Measurements from ENCODE around the gene SHISA5.
A peak's percentile ranks its signal among the peaks of the same experiment; 100 is the strongest.

Gene SHISA5

DNA sequence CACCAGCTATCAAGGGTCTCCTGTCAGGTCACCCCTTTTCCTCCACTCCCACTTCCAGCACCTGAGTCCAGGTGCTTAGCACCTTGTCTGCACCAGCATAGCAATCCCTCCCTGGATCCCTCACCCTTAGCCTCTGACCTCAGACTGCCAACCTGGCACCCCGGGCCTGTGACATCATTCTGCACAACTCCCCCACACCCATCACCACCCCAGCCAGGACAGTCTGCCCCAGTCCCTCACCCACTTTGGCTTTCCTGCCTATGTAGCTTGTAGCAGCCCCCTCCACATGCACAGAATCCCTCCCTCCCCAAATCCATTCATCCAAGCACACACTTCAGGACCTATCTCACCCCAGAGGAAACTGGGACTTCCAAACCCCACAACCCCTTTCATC, 73.3 kb downstream of the SHISA5 start:
- peak overlapping the region; percentile 92 for H3K27ac ChIP-seq (ENCODE audit: poor library complexity, severe bottlenecking)
- no peaks in the 10 kb centered on the region for H3K9me3 ChIP-seq (ENCODE audit: severe bottlenecking)
- H3K27me3 ChIP-seq (ENCODE audit: insufficient read depth, poor library complexity, severe bottlenecking), result no peaks in the 10 kb centered on the region
- TF ChIP-seq, protein P1, sequence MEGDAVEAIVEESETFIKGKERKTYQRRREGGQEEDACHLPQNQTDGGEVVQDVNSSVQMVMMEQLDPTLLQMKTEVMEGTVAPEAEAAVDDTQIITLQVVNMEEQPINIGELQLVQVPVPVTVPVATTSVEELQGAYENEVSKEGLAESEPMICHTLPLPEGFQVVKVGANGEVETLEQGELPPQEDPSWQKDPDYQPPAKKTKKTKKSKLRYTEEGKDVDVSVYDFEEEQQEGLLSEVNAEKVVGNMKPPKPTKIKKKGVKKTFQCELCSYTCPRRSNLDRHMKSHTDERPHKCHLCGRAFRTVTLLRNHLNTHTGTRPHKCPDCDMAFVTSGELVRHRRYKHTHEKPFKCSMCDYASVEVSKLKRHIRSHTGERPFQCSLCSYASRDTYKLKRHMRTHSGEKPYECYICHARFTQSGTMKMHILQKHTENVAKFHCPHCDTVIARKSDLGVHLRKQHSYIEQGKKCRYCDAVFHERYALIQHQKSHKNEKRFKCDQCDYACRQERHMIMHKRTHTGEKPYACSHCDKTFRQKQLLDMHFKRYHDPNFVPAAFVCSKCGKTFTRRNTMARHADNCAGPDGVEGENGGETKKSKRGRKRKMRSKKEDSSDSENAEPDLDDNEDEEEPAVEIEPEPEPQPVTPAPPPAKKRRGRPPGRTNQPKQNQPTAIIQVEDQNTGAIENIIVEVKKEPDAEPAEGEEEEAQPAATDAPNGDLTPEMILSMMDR (IDR thresholded peaks at IDR 0.05; ENCODE audit: poor library complexity, severe bottlenecking), result no peak
- DNase-seq (ENCODE audit: low spot score) (peak; percentile 33), ATAC-seq (ENCODE audit: low read depth) (no peak)
- peaks cover 62% of the 10 kb centered on the region for H3K4me1 ChIP-seq (ENCODE audit: insufficient read depth, poor library complexity, severe bottlenecking)
- H3K36me3 ChIP-seq (ENCODE audit: low read depth), result peaks cover 40% of the 10 kb centered on the region
- no peak overlapping the region for H3K4me3 ChIP-seq (ENCODE audit: severe bottlenecking)

GRCh38 chr3:48429960-48430707, 73.8 kb downstream of the SHISA5 start, which contains the start of gene PLXNB1:
Gene PLXNB1 (minus strand): TSS chr3:48430086. CDS start chr3:48424611, 5,475 bp downstream.
- DNase-seq (ENCODE audit: low spot score), result peak; percentile 96
- H3K27me3 ChIP-seq (ENCODE audit: insufficient read depth, poor library complexity, severe bottlenecking), result no peaks in the 10 kb centered on the region
- H3K4me3 ChIP-seq (ENCODE audit: severe bottlenecking), result peak within 1 kb of the TSS; percentile 84
- peaks cover 46% of the 10 kb centered on the region for H3K36me3 ChIP-seq (ENCODE audit: low read depth)
- peak within 1 kb of the TSS; percentile 92 for H3K27ac ChIP-seq (ENCODE audit: poor library complexity, severe bottlenecking)
- H3K4me1 ChIP-seq (ENCODE audit: insufficient read depth, poor library complexity, severe bottlenecking), result peaks cover 65% of the 10 kb centered on the region
- ATAC-seq (ENCODE audit: low read depth), result peak; percentile 63
- TF ChIP-seq, protein P1 (IDR thresholded peaks at IDR 0.05; ENCODE audit: poor library complexity, severe bottlenecking), result no peak
- no peaks in the 10 kb centered on the region for H3K9me3 ChIP-seq (ENCODE audit: severe bottlenecking)

DNA sequence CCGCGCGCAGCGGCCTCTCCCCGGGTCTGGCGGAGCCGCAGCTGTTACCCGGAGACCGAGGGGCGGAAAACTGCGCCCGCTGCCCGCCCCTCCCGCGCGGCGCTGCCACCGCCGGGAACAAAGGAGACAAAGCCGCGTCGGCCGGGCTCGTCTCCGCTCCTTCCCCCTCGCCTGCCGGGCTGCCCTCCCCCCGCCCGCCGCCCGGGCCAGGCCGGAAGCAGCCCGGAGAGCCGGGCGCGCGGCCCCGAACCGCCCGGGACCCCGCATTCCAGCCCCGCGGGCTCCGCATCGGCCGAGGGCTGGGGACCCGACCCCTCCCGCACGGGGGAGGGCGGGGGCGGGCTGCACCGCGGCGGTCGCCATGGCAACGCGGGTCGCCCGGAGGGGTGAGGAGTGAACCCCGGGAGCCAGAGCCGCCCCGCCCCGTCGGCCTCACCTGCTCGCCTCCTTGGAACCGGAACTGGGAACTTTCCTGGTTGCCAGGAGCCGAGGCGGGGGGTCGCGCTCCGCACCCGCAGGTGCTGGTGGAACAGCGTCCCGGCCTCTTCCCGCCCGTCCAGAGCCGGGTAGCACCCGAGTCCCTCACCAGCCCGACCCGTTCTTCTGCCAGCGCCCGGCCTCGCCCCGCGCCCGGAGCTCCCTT, 74.5 kb downstream of the SHISA5 start:
- TF ChIP-seq, protein P1 (IDR thresholded peaks at IDR 0.05; ENCODE audit: poor library complexity, severe bottlenecking), result no peak

GRCh38 chr3:48428572-48429316, 75.2 kb downstream of the SHISA5 start:
- no peaks in the 10 kb centered on the region for H3K27me3 ChIP-seq (ENCODE audit: insufficient read depth, poor library complexity, severe bottlenecking)
- peak; percentile 36 for DNase-seq (ENCODE audit: low spot score)
- H3K36me3 ChIP-seq (ENCODE audit: low read depth), result peaks cover 52% of the 10 kb centered on the region
- ATAC-seq (ENCODE audit: low read depth), result 0 out of 3 replicates have a peak, but pooled peaks have one; percentile 8
- H3K27ac ChIP-seq (ENCODE audit: poor library complexity, severe bottlenecking), result peak overlapping the region; percentile 92
- H3K4me3 ChIP-seq (ENCODE audit: severe bottlenecking), result peak overlapping the region; percentile 84
- TF ChIP-seq, protein P1 (IDR thresholded peaks at IDR 0.05; ENCODE audit: poor library complexity, severe bottlenecking), result no peak
- peaks cover 53% of the 10 kb centered on the region for H3K4me1 ChIP-seq (ENCODE audit: insufficient read depth, poor library complexity, severe bottlenecking)
- no peaks in the 10 kb centered on the region for H3K9me3 ChIP-seq (ENCODE audit: severe bottlenecking)

More for the DNA sequence above, 74.5 kb downstream of the SHISA5 start:
- H3K4me1 ChIP-seq (ENCODE audit: insufficient read depth, poor library complexity, severe bottlenecking), result peaks cover 60% of the 10 kb centered on the region
- no peaks in the 10 kb centered on the region for H3K27me3 ChIP-seq (ENCODE audit: insufficient read depth, poor library complexity, severe bottlenecking)
- H3K4me3 ChIP-seq (ENCODE audit: severe bottlenecking), result peak overlapping the region; percentile 84
- peaks cover 51% of the 10 kb centered on the region for H3K36me3 ChIP-seq (ENCODE audit: low read depth)
- DNase-seq (ENCODE audit: low spot score), result peak; percentile 90
- no peaks in the 10 kb centered on the region for H3K9me3 ChIP-seq (ENCODE audit: severe bottlenecking)
- peak; percentile 17 for ATAC-seq (ENCODE audit: low read depth)
- H3K27ac ChIP-seq (ENCODE audit: poor library complexity, severe bottlenecking), result peak overlapping the region; percentile 92

Measured in RWPE2 (cell line).